Activated CD4-positive, CD25-positive, alpha-beta regulatory T cell (primary cell): ENCODE data around the gene BPI.
"Not testable (repeated sequence)": the region's sequence is repeated elsewhere in the genome, so short reads cannot be mapped to it uniquely, and the experiment has no call there.

Source experiments
- DNase-seq, 4 experiments: peaks; one replicate each; lab custom pipeline; 2025; lab: John Stamatoyannopoulos, UW

BPI gene

GRCh38 chr20:38336726-38337125 is 32.8 kb downstream of the BPI start:
- no peak for DNase-seq

GRCh38 chr20:38337561-38338140 is 33.7 kb downstream of the BPI start:
- no peak for DNase-seq

- DNase-seq, result no peak
These were observed 35.0 kb downstream of the BPI start for GRCh38 chr20:38338849-38339520.

GRCh38 chr20:38339521-38339896 is 35.6 kb downstream of the BPI start:
- not testable (repeated sequence) for DNase-seq

DNA sequence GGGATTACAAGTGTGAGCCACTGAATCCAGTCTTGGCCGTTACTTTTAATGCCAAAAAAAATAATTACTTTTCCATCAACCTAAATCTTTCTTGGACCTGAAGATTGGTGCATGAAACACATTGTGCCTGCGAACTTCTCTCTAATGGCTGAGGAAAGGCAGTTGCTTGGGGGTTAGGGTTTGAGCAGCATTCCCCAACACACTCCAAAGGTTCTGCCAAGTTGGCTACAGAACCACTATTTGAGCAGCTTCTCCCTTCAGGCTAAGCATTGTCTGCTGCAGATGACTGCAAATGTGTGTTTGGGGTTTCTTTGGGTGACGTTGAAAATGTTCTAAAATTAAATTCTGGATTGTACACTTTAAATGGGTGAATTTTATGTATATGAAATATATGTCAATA is 36.0 kb downstream of the BPI start:
- DNase-seq, result no peak

DNA sequence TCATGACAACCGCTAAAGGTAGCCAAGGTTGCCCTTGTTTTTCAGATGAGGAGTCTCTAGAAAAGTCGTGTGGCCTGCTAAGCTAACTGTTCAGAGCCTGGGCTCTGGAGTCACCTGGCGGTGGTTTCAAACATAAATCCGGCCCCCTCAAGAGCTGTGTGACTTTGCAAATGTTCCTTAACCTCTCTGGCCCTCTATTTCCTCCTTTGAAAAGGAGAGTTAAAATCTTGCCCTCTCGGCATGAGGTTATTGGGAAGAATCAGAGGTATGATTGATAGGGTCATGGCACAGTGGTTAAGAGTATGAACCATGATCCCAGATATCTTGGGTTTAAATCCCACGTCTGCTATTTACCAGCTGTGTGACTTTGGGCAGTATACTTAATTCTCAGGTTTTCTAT is 36.7 kb downstream of the BPI start:
- DNase-seq, result no peak

DNA sequence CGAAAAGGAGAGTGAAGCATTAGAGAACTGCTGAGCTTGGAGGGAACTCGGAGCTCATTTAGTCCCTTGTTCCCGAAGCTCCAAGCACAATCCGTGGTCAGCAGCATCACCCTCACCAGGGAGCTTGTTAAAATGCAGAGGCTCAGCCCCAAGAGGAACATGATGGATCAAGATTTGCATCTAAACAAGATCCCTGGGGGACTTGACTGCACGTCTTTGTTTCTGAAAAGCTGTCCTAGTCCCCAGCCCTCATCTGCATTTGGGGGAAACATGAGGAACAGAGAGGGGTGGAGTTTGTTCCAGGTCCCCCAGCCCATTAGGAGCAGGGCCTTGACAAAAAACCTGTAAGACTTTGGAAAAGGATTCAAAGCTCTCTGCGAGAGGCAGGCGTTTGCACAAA is 38.3 kb downstream of the BPI start:
- no peak for DNase-seq

DNA sequence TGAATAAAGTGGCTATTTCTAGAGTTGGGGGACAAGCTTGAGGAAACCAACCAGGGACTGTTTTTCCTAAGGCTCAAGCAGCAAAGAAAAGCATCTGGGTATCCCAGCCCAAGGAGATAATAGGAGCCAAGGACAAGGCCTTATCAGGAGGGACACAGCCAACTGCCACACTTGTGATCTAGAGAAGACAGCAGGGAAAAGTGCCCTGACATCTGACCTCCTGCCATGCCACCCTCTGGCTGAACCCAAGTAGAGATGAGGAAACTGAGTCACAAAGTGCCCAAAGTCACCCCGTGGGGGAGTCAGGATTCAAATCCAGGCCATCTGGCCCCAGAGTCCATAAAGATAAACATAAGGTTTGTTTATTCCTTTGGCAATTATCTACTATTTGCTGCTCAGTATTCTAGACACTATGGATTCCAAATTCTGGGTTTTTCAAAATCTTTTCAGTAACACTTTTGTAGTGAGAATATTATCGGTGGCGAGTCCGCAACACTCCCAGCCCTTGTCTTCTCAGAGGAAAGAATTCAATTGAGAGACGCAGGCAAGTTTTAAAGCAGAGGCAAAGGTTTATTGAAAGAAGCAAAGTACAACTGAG is 38.9 kb downstream of the BPI start:
- no peak for DNase-seq

DNA sequence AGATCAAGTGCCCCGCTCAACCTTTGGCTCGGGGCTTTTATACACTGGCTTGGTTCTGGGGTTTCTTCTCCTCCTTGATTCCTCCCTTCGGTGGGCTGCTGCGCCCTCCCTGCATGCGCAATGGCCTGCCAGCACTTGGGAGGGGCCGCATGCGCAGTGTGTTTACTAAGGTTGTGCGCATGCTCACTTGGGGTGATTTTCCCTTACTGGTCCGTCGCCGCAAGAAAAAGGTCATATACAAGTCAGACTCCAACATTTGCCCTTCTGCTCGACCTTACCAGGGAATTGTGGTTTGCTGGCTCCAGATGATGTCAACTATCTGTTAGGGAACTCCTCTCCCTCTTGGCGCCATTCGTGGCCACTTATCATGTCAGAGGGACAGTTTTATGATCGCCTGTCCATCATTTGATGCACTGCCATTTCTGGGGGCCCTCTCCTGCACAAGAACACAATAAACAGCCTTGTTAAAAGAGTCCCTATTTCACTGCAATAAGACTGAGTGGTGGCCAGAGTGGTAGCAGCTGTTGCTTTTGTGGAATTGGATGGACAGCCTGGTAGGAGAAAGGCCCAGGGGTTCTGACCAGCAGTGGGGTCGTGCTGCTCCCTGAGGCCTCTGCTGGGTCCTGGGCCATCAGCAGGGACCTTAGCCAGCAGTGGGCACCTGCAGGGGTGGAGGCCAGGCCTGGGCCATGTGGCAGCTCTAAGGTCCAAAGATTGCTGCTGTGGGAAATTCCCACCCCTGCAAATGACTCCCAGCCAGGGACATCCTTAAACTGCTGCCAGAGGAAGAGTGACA is 39.6 kb downstream of the BPI start:
- DNase-seq, result no peak

- DNase-seq, result no peak
These were observed 40.2 kb downstream of the BPI start for GRCh38 chr20:38344107-38344701.

DNA sequence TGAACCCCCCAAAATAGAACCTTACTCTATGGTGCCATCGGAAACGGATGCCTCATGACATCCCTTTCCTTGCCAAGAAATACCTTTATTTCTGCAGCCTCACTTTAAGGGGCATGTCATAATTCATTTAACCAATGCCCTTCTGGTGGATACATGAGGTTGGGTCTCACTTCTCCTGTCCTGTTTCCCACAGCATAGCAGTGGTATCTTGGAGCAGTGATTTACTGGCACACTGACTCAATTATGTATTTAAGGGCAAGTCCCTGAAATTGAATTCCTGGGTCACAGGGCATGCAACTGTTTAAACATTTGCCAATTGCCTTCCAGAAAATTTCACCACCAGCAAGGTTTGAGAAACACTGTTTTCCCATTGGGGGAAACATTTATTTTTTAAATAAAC is 41.7 kb downstream of the BPI start:
- no peak for DNase-seq

DNA sequence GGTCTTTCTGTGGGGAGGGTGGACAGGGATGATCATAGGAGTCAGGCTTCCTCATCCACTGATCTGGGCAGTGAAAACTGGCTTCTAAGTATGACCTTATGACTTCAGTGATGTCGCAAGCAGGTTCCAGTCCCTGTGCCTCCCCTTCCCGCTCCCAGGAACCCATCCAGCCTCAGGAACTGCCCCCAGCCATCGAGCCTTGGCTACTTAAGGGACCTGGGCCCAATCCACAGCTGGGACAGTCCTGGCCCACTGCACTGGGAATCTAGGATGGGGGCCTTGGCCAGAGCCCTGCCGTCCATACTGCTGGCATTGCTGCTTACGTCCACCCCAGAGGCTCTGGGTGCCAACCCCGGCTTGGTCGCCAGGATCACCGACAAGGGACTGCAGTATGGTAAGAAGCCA is 42.3 kb downstream of the BPI start, which contains the start of gene LBP:
TSS of gene LBP (plus strand) at position 236 of the 405 bp plus-strand sequence. CDS start at position 271, 35 bp downstream.
- DNase-seq, result no peak

DNA sequence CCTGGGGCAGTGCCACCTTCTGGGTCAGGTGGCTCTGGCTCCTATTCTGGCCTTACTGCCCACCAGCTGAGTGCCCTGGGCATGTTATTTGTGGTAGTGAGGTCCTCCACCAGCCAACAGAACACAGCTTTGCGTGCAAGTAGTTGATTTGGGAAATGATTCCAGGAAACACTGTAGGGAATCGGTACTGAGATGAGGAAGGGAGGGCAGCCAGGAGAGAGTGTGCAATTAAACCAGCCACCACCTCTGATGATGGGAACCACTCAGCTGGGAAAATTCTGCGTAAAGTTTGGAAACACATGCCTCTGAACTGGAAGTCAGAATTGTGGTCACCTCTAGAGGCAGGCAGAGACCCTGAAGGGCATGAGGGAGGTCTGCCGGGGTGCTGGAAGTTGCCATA is 42.8 kb downstream of the BPI start:
- no peak for DNase-seq

DNA sequence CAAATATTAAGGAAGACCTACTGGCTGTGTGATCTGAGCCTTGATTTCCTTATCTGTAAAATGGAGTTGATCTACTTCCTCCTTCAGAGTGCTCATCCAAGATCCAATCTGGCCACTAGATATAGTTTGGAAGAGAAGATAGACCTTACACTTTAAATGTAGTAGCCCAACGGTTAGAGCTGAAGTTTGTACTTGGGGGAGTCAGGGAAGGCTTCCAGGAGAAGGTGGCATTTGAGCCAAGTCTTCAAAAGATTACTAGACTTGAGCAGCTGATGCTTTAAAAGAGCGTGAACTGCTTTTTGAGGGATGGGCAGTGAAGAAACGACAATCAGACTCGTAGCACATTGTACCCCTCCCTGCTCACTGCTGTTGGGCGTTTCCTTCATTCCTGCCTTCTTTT is 45.9 kb downstream of the BPI start:
- no peak for DNase-seq

DNA sequence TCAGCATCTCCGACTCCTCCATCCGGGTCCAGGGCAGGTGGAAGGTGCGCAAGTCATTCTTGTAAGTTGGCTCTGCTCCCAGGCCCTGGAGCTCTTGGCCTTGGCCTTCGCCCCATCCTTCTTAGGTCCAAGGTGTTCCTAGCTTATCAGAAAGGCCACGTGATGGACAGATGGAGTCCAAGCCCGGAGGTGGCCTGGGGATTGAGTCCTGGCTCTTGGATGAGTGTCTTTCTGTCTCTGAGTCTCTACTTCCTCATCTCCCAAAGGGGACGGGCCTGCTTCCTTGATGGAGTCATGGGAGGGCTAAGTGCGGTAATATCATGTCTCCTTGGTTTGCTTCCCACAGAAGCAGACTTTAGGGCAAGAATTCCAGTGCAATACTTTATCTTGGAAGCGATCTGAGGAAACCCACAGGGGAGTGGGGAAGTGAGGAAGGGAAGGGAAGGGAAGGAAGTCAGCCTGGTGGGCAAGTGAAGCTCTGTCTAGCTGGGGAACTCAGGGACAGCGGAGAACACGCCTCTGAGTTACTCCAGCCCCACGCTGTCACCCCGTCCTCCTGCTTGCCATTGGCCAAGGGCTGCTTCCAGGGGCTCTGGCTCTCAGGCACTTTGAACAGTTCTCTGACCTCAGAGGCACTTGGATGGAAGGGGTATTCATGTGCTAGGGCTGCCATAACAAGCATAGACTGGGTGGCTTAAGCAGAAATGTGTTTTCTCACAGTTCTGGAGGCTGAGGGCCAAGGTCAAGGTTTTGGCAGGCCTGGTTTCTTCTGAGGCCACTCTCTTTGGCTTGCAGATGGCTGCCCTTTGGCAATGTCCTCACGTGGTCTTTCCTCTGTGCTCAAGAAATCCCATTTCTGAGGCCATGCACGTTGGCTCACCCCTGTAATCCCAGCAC is 47.2 kb downstream of the BPI start:
- DNase-seq, result no peak

DNA sequence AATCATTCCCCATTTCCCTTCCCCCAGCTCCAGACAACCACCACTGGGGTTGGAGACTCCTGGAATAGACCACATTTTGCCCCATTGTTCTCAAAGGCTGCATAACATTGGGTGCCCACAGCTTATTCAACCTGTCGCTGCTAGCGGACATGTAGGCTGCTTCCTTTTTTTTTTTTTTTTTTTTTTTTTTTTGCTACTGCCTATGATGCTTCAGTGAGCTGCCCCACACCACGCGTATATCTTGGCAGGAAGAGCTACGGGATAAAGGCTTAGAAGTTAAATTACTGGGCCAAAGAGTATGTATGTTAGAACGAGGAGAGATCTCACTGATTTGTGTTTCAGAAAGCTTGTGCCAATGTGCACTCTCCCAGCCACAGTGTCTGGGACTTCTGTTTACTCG is 49.4 kb downstream of the BPI start:
- no peak for DNase-seq

DNA sequence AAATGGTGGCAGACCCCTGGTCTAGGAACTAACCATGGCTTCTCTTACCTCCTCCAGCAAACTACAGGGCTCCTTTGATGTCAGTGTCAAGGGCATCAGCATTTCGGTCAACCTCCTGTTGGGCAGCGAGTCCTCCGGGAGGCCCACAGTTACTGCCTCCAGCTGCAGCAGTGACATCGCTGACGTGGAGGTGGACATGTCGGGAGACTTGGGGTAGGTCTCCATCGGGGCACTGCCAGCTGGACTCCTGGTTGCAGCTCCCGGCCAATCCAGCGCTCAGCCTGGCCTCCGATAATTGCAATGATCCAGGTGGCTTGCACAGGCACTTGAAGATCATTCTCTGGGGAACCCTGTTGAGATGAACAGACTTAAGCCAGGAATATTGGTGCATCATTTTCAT is 50.3 kb downstream of the BPI start:
- no peak for DNase-seq

- DNase-seq, result no peak
These were observed 51.4 kb downstream of the BPI start for GRCh38 chr20:38355161-38356012.

DNA sequence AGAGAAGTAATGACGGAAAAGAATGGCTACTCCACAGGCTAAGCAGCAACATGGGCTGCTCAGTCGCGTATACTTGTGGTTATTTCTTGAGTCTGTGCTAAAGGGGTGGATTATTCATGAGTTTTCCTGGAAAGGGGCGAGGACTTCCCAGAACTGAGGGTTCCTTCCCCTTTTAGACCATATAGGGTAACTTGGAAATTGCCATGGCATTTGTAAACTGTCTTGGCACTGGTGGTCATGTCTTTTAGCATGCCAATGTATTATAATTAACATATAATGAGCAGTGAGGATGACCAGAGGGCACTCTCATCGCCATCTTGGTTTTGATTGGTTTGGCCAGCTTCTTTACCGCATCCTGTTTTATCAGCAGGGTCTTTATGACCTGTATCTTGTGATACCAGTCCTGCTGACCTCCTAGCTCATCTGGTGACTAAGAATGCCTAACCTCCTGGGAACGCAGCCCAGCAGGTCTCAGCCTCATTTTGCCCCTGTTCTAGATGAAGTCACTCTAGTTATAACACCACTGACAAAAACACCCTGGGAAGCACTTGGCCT is 53.8 kb downstream of the BPI start:
- DNase-seq, result no peak

DNA sequence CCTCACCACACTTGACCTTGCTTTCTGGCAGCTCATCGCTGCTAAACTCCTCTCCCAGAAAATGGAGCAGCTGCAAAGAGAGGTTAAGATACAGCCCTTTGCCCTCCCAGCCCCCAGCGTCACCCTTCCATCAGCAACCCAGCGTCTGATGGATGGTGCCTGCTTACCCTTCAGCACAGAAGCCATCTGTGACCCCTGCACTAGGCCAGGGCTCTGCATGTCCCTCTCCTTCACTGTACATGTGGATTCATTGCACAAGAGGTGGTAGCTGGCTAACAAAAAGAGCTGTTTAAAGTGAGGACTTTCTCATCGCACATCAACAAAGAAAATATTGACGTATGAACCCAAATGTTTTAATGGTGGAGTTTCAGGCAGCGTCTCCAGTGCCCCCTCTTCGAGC is 54.6 kb downstream of the BPI start:
- DNase-seq, result no peak
